ENCODE results near the gene GPR156. TPM values are rescaled to one million over a fixed set of nuclear protein-coding genes. Genes with fewer than 3 reads are reported as not detected.
"Not testable (repeated sequence)": the region's sequence is repeated elsewhere in the genome, so short reads cannot be mapped to it uniquely, and the experiment has no call there.

GPR156 gene
- 0.11 and 0.40 TPM in 2 replicates for total RNA-seq (2014; rRNA removed; shearing (Covaris generic))
- polyA plus RNA-seq (2015; cell fraction: cytosol; rRNA removed): 0.36 and 0.41 TPM in 2 replicates
- 0.54 and 1.1 TPM in 2 replicates for polyA plus RNA-seq (2015; cell fraction: nucleus; rRNA removed)

DNA sequence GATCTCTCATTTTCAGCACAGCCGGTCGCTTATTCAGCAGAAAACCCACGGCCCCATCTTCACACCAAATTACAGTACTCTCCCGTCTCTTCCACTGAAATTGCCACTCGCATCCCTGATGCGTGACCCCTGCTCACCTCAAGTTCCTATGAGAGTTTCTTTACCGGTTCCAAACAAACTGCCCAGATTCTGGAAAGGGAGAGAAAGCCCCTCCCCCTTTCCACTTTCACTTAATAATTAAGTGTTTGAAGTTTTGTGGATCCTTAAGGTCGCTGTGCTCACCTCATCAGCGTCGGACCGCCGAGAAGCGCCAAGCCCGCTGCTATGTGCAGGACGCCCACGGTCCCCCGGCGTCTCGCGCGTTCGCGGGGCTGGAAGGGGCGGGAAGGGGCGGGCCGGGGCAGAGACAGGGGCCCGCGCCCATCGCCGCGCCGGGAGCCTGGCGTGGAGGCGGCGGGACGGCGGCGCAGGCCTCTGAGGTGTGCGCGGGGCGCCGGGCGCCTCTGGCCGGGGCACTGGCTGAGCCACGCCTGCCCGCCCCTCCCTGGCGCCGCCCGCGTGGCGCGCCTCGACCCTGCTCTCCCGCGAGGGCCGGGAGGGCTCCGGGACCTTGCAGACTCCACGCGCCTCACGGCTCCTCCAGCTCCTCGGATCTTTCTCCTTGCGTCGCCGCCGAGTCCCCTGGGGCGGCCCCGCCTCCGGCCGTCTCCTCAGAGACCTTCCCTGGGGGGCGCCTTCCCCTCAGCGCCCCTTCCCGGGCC is at the start of gene GPR156:
GPR156 (minus strand) TSS at position 476 of the 761 bp plus-strand sequence. CDS start 41,124 bp downstream, outside the sequence.
- DNase-seq (ENCODE audit: low read depth): no peak

DNA sequence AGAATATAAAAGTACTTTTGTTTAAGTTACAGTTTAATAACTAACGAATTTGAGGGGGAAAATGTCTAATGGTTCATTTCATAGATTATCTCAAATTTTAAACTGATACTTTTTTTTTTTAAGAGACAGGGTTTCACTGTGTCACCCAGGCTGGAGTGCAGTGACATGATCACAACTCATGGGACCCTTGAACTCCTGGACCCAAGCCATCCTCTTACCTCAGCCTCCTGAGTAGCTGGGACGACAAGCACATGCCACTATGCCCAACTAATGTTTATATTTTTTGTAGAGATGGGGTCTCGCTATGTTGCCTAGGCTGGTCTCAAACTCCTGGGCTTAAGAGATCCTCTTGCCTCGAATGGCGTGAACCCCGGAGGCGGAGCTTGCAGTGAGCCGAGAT is 47.6 kb upstream of the GPR156 start:
- DNase-seq (ENCODE audit: low read depth): no peak

DNA sequence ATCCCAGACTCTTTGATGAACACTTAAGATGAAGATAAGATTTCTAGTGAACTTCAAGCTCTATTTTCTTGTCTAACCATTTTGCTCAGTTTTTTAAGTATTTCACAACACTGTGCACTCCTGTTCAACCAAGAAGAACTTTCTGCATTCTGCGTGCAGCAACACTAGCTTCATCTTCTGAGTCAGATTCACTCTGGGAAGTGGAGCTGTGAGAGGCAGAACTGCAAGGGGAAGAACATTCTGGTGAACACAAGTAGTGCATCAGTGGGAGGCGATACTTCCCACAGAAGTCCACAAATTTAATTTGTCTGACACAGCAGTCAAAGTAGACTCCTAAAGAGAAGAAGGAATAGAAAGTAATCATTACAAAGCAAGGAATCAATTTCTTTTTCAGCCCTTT is 46.1 kb upstream of the GPR156 start:
- DNase-seq (ENCODE audit: low read depth): no peak

DNA sequence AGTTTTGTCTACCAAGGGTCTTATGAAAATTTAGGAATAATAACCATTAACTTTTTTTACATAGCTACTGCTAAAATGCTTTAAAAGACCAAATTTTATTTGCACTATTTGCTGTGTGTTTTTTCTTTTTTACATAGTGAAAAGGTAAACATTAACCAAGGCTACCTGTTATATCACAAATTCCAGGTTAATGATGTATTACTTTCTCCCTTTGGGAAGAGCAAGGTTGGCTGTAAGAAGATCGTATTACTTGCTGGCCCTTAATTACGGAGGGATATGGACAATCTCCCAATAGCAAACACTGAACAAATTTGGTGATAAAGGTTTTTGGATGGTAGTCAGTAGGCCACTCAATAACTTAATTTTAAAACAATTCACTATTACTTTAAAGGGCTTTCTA is 41.8 kb upstream of the GPR156 start:
- DNase-seq (ENCODE audit: low read depth): no peak

DNA sequence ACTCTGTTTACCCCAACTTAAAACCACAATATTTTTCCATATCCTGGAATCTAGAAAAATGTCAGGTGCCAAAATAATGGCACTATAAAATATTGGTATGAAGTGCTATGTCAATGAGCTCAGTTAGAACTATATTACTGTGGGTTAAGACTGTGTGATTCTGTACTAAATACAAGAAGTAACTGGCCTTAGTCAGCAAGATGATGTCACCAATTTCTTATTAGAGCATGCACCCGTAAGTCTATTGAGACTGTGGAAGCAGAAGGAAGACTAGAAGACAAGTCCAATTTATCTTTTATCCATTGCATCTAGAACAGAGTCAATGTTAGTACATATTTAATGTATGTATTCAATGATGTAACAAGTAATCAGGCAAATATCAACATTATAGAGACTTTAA is 39.2 kb upstream of the GPR156 start:
- DNase-seq (ENCODE audit: low read depth): no peak

DNA sequence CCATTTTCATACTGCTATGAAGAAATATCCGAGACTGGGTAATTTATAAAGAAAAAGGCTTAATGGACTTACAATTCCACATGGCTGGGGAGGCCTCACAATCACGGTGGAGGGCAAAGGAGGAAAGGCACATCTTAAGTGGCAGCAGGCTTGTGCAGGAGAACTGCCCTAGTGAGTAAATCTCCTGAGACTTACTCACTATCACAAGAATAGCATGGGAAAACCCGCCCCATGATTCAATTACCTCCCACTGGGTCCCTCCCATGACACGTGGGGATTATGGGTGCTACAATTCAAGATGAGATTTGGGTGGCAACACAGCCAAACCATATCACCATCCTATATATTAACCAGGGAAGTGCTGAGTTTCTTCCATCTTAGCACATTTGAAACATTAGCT is 38.7 kb upstream of the GPR156 start:
- DNase-seq (ENCODE audit: low read depth): not testable (repeated sequence)

DNA sequence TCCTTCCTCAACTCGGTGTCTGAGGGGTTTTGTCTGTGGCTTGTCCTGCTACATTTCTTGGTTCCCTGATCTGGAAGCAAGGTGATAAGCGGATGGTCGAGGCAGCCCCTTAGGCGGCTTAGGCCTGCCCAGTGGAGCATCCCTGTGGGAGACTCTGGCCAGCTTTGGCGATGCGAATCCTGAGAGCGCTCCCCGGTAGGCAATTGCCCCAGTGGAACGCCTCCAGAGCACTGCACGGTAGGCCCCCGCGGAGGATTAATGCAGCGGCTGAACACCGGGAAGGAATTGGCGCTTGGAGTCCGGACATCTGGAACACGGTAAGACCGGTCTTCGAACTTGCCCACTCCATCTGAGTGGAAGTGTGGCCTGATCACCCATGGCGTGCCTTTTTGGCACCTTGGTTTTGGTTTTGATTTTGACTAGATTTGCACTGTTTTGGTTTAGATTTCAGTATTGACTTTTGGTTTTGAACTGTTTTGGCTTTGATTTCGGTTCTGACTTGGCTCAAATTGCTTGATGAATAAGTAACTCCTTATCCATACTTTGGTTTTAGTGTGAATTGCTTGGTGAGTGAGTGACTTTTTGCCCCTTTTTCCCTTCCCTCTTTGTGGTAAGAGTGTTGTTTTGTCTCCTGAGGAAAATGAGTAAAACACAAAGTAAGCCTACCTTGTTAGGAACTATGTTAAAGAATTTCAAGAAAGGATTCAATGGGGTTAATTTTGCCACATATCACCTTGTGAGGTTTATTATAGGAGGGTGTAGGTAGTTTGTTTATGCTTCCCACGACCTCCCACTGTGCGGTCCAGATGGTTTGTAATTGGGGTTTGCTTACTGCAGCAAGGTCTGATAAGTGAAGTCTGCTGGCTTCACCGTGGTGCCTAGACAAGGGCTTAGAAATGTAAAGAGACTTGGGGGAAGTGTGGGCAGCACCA is 27.1 kb upstream of the GPR156 start:
- DNase-seq (ENCODE audit: low read depth): no peak

DNA sequence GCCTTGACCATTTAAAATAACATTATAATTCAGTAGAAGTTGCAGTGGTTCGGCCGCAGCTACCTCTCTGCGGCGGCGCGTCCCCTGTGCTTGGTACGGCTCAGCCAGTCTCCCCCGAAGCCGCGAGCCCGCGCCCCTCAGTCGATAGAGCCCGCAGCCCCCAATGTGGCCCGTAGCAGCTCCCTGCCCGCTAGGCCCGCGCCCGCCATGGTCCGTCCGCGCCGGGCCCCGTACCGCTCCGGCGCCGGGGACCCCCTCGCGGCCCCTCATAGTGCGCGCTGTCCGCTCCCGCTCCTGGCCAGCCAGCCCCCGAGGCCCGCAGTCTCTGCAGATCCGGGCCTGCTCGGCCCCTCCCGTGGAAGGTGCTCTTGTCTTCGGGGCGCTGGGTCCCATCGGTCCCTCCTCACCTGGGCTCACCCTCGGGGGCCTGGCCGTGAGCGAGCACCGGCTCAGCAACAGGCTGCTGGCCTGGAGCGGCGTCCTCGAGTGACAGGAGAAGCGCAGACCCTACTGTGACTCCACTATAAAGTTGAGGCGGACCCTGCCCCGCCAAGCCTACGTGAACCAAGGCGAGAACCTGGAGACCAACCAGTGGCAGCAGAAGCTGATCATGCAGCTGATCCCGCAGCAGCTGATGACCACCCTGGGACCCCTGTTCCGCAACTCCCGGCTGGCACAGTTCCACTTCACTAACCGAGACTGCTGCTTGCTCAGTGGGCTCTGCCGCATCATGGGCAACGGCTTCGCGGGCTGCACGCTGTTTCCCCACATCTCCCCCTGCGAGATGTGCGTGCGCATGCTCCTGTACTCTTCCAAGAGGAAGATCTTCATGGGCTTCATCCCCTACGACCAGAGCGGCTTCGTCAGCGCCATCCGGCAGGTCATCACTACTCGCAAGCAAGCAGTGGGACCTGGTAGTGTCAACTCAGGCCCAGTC is 21.8 kb upstream of the GPR156 start:
- DNase-seq (ENCODE audit: low read depth): no peak

DNA sequence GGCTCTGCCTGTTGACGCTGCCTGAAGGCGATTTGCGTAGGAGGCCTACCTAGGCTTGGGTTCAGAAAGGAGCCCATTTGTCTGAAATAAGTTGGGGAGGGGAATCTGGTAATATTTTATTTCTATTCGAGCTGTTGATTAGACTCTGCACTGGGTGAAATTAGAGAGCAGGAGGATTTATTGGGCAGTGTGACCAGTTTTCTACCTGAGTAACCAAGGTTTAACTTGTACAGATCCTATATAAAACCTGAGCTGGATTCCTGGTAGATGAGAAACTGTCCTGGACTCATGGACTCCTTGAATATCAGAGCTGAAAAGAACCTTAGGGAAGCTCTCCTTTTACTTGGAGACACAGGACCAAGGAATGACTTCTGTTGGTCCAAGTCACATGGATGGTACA is 19.6 kb upstream of the GPR156 start:
- DNase-seq (ENCODE audit: low read depth): no peak

DNA sequence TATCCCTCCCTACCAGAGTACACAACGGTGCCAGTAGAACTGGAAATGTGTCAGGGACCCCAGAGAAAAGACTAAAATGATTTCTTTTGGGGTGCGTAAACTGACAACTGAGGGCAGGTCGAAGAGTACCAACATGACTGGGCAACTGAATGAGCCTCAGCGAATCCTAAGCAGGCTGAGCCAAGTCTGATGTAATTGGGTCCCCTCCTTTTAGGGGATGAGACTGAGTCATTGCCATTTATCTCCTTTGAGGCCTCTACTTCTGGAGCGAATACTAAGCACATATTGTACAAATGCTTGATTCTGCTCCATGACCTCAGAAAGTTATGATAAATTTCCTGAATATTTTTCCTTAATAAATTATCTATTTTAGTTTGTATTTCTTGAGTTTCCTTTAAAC is 17.3 kb upstream of the GPR156 start:
- DNase-seq (ENCODE audit: low read depth): no peak

DNA sequence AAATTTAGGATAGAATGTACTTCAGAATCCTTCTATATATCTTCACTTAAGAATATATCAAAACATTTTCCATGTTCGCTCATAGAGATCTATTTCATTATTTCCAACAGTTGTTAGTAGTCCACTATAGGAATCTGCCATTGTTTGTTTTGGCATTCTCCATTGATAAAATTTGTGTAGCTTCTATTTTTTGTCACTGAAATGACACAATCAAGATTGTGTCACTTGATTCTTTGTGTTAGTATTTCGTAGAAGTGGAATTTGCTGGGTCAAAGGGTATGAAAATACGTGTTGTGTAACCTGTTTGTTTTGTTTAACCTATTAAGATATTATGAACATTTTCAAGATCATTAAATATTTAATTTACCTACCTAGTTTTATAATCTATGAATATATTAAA is 15.9 kb upstream of the GPR156 start:
- no peak for DNase-seq (ENCODE audit: low read depth)

DNA sequence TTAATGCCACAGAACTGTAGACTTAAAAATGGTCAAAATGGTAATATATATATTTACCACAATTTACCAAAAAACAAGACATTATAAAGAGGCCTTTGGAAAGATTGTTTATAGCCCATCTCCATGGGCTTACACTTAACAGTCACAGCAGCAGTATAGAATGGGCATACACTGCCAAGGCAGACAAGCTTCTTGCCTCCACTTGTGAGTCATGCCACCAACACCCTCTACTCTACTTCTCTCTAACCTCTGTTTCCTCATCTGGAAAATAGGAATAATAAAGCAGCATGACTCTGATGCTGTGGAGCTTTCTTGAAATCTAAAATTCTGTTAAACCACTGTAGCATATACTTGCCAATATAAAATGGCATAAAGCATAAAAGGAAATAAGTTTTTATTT is 14.4 kb upstream of the GPR156 start:
- peak; percentile 40 for DNase-seq (ENCODE audit: low read depth)

DNA sequence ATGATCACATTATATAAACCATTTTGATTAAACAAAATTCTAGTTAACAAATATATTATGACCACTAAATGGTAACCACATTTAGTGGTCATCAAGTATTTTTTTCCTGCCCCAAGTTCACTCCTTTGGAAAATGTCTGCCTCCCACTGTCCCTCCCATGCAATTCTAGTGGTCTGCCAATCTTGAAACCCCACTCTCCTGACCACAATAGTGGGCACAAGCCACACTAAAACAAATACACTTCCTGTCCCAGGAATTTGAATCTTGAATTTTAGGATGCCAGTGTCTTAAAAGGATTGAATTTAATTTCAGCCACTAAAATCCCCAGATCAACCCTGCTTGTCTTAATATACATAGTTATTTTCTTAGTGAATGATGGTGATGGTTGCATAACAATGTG is 14.0 kb upstream of the GPR156 start:
- DNase-seq (ENCODE audit: low read depth): no peak

DNA sequence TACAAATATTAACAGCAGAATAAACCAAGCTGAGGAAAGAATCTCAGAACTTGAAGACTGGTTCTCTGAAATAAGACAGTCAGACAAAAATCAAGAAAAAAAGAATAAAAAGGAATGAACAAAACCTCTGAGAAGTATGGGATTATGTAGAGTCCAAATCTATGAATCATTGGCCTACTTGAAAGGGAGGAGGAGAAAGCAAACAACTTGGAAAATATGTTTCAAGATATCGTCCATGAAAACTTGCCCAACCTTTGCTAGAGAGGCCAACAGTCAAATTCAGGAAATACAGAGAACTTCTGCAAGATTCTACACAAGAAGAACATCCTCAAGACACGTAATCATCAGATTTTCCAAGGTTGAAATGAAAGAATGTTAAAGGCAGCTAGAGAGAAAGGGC is 6.5 kb upstream of the GPR156 start:
- not testable (repeated sequence) for DNase-seq (ENCODE audit: low read depth)

DNA sequence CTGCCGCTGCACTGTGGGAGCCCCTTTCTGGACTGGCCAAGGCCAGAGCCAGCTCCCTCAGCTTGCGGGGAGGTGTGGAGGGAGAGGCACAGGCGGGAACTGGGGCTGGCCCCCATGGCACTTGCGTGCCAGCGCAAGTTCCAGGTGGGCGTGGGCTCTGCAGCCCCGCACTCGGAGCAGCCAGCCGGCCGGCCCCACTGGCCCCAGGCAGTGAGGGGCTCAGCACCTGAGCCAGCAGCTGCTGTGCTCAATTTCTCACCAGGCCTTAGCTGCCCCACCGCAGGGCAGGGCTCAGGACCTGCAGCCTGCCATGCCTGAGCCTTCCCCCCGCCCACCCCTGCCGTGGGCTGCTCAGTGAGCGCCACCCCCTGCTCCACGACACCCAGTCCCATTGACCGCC is 4.6 kb upstream of the GPR156 start:
- no peak for DNase-seq (ENCODE audit: low read depth)

DNA sequence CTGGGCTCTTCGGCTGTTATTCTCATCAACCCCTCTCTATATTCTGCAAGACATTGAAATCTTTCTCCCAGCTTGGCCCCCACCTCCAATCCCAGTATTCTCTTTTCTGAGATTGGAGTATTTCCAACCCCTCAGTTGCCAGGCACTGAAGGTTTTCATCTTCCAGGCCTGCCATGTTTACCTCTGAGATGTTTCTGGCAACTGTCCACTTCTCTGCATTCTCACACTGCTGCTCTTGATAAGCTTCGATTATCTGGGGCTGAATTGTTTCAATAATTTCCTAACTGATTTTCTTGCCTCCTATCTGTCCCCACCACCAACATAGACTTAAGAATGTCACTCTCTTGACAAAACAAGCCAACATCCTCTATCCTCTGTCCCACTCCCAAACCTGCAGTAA is 1.4 kb upstream of the GPR156 start:
- DNase-seq (ENCODE audit: low read depth): no peak

DNA sequence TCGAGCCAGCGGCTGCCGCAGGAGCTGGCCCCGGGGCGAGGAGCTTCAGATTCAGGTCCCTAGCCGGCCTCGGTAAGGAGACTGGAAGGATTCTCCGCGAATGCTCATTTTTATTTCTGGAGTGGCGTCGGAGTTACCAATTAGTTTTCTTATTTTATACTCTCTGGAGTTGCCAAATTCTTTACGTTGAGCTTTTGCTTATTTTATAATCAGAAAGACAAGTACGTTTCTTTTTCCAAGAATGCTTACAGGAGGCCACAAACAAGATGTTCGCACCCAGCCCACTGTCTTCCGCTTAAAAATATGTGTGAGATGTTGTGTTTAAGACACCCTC is 453 bp upstream of the GPR156 start:
- DNase-seq (ENCODE audit: low read depth): no peak

DNA sequence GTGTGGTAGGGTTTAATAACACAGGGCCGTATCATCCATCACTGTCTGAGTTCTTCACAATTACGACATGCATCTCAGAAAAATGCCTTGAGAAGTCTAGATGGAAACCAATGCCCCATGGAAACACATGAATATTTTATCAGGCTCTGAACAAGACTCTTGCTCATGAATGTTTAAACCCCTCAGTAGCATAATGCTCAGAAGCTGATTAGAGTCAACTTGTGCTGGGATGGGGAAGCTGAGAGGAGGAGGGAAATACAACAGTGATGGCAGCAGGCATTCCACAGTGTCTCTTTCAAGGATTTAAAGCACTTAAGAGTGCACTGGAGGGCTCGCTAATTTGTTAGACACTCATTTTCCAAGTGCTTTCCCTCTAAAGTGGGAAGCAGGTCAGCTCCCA is 3.8 kb downstream of the GPR156 start:
- DNase-seq (ENCODE audit: low read depth): no peak

DNA sequence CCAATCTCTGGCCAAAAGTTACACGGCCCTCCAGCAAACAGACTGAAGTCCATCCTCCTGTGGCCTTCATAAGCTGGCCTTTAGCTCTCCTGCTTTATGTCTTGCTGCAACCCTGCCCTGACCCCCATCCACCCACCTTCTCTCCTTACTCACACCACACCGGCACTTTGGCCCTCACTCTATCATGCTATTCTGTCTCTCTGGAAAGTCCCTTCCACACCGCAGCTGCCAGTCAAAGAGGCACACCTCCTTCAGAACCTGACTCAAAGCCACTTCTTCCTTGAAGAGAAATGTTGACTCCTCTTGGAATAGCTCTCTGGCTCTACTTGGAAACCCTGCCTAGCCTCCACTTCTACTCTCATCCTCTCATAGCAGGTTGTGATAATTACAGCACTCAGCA is 4.5 kb downstream of the GPR156 start:
- DNase-seq (ENCODE audit: low read depth): no peak

DNA sequence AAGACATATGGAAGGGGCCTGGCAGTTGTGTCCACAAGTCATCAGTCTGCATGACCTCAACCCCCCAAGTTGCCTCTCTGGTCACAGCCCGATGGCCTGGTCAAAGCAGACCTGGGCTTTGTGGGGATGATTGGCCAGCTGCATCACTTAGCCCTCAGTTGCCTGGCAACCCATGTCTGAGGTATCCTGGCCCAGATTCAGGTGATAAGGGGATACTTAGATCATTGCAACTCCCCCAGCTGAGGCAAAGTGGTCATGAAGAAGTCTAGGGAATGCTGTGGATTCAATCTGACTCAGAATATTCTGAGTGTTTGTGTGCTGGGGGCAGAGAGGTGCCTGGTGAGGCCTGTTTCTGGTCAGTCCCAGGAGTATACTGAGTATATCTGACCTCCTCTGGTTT is 5.0 kb downstream of the GPR156 start:
- no peak for DNase-seq (ENCODE audit: low read depth)

DNA sequence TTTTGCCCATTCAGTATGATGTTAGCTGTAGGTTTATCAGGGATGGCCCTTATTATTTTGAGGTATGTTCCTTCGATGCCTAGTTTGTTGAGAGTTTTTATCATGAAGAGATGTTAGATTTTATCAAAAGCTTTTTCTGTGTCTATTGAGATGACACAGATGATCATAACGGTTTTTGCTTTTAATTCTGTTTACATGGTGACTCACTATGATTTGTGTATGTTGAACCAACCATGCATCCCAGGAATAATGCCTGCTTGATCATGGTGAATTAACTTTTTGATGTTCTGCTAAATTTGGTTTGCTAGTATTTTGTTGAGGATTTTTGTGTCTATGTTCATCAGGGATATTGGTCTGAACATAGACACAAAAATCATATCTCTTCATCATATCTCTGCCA is 8.3 kb downstream of the GPR156 start:
- no peak for DNase-seq (ENCODE audit: low read depth)

Data from HT1080 (cell line).